HuH-7 (cell line): ENCODE data around the gene MAP7.
A peak's percentile ranks its signal among the peaks of the same experiment; 100 is the strongest.
"Not testable (repeated sequence)": the region's sequence is repeated elsewhere in the genome, so short reads cannot be mapped to it uniquely, and the experiment has no call there.

ENCODE experiments used
- DNase-seq: peaks from one replicate; pipeline ENCODE4 v3.0.0; 2011; ENCODE audit warnings: low spot score

MAP7 gene

DNA sequence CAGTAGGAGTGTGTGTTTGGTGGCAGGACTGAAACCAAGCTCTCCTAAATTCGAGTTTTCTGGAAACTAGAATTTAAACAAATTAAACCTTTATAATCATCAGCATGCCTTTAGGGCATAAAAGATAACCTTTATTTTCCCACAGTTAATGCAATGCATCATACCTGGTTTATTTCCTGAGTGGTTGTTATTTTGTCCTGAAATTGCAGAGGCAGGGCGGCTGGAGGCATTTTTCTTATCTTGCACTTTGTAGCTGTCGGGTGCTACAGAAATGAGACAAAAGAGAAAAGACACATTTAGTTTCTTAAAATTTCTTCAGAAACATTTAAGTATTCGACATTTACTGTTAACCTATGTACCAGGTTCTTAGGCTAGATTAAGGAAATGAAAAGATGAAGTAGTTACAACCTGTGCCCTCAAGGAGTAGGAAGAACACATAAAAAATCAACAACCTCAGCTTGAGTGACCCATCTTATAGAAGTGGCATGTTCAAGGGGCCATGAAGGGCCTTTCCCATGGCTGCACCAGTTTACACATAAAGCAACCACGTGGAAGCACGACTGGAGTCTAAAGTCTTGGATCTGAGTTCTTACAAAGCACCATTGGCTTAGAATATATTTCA is 128.6 kb downstream of the MAP7 start:
- DNase-seq: no peak

GRCh38 chr6:136420853-136421252 is 129.4 kb downstream of the MAP7 start:
- no peak for DNase-seq

GRCh38 chr6:136415351-136416007 is 134.7 kb downstream of the MAP7 start:
- DNase-seq: peak; percentile 29

DNA sequence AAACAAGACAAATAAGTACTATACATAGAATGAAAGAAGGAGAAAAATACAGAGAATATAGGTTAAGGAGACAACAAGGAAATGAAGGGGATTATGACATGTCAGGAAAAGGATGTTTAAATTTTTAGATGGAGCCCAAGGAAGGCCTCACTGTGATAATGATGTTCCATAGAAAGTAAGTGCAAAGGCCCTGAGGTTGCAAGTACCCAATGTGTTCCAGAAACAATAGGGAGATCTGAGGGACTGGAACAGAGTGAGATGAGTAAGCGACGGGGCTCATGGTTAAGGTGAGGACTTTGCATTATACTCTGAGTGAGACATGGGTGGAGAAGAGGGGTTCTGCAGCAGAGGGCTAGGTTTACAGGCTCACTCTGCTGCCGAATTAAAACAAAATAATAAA is 137.8 kb downstream of the MAP7 start:
- DNase-seq: no peak

GRCh38 chr6:136411453-136412354 is 138.5 kb downstream of the MAP7 start:
- DNase-seq: no peak

DNA sequence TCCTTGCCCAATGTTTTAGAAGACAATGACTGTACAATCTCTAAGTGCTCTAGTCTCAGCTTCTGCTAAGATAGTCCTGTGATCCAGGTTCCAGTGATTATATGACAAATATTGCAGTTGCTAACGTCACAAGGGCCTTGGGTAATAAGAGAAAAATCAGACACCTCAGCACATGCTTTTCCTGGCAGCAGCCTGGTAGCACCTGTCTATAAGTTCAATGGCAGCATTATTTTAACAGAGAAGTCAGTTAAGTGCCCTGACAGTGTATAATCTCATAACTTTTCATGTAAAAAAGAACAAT is 139.2 kb downstream of the MAP7 start:
- DNase-seq: no peak

GRCh38 chr6:136410201-136411024 is 139.8 kb downstream of the MAP7 start:
- DNase-seq: no peak

DNA sequence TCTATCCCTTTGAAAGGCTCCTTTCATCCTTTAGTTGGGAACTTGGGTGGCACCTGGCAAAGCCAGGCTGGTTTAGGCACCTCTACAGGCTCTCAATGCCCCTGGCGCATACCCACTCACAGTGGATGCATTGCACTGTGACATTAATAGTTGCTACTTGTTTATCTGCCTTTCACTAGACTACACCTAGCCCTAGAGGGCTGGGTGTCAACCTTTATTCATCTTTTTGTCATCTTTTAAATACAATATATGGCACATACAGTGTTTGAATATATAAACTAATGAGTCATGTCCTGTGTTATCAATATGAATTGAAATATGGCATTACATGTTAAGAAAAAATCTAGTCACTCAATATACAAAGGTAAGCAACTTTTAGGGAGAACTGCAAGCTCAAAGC is 140.6 kb downstream of the MAP7 start:
- DNase-seq: no peak

DNA sequence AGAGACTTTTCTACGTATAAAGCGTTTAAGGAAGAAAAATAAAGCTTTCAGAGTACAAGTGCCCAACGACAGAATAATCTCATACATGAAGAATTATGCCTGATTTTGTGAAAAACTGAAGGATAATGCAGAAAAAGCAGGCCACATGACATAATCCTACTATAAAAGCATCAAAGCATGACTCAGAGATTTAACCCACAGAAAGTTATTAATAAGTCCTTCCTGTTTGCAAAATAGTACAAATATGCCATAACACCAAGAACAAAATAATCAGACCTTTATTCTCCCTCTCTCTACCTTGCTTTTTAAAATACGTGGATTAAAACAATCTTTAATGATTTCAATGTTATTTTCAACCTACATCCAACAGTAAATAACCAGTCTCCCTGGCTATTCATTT is 142.0 kb downstream of the MAP7 start:
- DNase-seq: no peak

DNA sequence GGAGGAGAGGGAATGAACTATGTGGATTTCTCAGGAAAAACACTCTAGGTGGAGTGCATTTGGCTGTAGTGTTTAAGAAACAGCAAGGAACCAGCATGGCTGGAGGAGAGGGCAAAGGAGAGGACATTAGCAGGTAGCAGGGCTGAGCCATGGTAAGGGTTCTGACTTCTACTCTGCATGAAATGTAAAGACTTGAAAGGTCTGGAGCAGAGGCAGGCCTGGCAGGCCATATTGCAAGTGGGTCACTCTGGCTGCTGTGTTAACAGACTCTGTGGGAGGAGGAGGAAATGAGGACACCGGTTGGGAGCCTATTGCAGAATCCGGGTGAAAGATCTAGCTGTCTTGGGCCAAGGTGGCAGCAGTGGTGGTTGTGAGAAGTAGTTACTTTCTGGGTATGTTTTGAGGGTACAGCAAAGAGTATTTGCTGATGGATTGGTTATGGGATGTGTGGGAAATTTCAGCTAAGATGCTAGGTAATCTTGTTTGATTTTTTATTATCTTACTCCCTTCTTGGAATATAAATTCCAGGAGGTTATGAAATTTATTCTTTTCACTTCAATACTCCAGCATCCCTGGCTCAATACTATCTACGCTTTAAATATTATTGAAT is 144.7 kb downstream of the MAP7 start:
- DNase-seq: no peak

DNA sequence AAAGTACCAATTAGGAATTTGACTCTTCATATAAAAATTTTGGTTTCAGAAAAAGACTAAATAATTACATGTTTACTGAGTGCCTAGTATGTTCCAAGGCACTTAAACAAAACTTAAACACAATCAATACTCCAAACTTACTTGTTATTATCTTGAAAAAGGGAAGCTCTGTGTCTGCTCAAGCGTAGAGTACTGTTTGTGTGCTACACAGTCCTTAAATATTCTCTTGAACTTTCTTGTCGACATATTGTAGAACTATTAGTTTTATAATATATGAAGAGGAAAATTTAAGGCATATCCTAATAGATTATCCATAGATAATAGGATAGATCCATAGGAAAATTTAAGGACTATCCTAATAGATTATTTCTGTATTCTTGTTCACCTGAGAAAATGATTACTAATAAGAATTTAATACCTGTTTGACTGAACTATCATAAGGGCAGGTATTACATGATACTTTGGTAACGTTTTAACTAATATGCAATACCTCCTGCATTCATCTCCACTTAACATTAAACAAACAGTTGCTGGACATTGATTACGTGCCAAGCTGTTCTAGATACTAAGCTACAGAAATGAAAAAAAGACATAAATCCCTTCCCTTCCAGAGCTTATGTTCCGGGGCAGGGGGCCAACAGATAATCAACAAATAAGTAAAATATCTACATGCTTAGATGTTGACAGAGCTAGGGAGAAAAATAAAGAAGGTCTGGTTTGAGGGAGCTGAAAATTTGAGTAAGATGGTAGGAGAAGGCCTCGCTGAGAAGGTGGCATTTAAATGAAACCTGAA is 145.4 kb downstream of the MAP7 start:
- no peak for DNase-seq

- no peak for DNase-seq
Observed at GRCh38 chr6:136404007-136404406, 146.2 kb downstream of the MAP7 start.

GRCh38 chr6:136403110-136403980 is 146.9 kb downstream of the MAP7 start:
- DNase-seq: no peak

GRCh38 chr6:136401749-136402148 is 148.5 kb downstream of the MAP7 start:
- DNase-seq: no peak

DNA sequence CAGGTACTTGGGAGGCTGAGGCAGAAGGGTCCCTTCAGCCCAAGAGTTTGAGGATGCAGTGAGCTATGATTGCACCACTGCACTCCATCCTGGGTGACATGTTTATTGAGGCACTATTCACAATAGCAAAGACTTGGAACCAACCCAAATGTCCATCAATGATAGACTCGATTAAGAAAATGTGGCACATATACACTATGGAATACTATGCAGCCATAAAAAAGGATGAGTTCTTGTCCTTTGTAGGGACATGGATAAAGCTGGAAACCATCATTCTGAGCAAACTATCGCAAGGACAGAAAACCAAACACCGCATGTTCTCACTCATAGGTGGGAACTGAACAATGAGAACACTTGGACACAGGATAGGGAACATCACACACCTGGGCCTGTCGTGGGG is 149.0 kb downstream of the MAP7 start:
- DNase-seq: not testable (repeated sequence)

GRCh38 chr6:136398453-136398852 is 151.8 kb downstream of the MAP7 start:
- DNase-seq: no peak

DNA sequence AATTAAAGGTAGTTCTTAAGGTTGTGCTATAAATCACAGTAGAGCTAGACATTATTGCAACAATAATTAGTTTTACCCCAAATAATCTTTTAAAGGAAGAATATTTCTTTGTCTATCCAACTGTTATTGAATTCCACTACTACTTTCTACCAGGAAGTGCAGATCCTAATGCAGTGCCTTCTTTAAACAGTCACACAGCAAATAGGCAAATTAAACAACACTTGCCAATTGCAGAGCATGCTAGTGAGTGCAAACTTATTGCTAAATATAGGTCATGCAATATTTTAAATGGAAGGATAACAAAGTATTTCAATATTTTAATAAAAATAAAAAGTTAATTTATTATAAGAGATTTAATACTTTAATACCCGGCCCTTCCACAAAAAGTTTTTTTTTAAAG is 153.3 kb downstream of the MAP7 start:
- DNase-seq: no peak

- not testable (repeated sequence) for DNase-seq
Observed at GRCh38 chr6:136390959-136391358, 159.3 kb downstream of the MAP7 start.

- DNase-seq: no peak
Observed at GRCh38 chr6:136387316-136387715, 162.9 kb downstream of the MAP7 start.

GRCh38 chr6:136383268-136383937 is 166.8 kb downstream of the MAP7 start:
- DNase-seq: no peak
